AG09319 (cell line): Measurements from ENCODE around the gene ERO1A.

Experiments used
- DNase-seq: peaks from one replicate; pipeline ENCODE4 v3.0.0-alpha.2; 2010; ENCODE audit warnings: low read depth; ENCODE audit errors: extremely low read depth
- CTCF ChIP-seq: IDR thresholded peaks from 2 replicates; pipeline ENCODE4 v1.5.1; 2011; ENCODE audit warnings: low read depth, mild to moderate bottlenecking, inconsistent platforms, low read length, moderate library complexity

ERO1A gene

GRCh38 chr14:52650774-52651173 lies 44.6 kb downstream of the ERO1A start:
- no peak for DNase-seq
- no peak for TF ChIP-seq CTCF

- no peak for DNase-seq
- no peak for TF ChIP-seq CTCF
Measured at GRCh38 chr14:52649511-52649910, 45.8 kb downstream of the ERO1A start.

- no peak for DNase-seq
- TF ChIP-seq CTCF = no peak
Measured at GRCh38 chr14:52641745-52642144, 53.6 kb downstream of the ERO1A start.

GRCh38 chr14:52640137-52640536 lies 55.2 kb downstream of the ERO1A start:
- TF ChIP-seq CTCF = no peak
- no peak for DNase-seq

- no peak for DNase-seq
- TF ChIP-seq CTCF = no peak
Measured at GRCh38 chr14:52619687-52620086, 75.7 kb downstream of the ERO1A start.

GRCh38 chr14:52618602-52619001 lies 76.8 kb downstream of the ERO1A start:
- DNase-seq = no peak

GRCh38 chr14:52610187-52610586 lies 85.2 kb downstream of the ERO1A start:
- DNase-seq = no peak
- TF ChIP-seq CTCF = no peak

More at GRCh38 chr14:52618602-52619001, 76.8 kb downstream of the ERO1A start:
- no peak for TF ChIP-seq CTCF
